Astrocyte (in vitro differentiated cells and primary cell): ENCODE data around the gene RPS28. TPM values are rescaled to one million over a fixed set of nuclear protein-coding genes. Genes with fewer than 3 reads are reported as not detected.

Experiments
- DNase-seq: peaks from one replicate; pipeline ENCODE4 v3.0.0-alpha.2; 2010; ENCODE audit warnings: low read depth
- FAIRE-seq: peaks from 2 replicates; lab custom pipeline; 2011; peaks lifted over from hg19 to GRCh38; lab: Jason Lieb, UNC
- H2AFZ ChIP-seq: 2 replicates; pipeline ENCODE4 v1.6.0; 2012; ENCODE audit warnings: low read depth, low read length, inconsistent platforms
- H3K27ac ChIP-seq: 2 replicates; pipeline ENCODE4 v1.5.1; 2011; ENCODE audit warnings: low read depth, low read length, inconsistent platforms
- H3K27me3 ChIP-seq: 2 replicates; pipeline ENCODE4 v1.6.0; 2011; ENCODE audit warnings: low read length, inconsistent platforms; ENCODE audit not compliant: insufficient read depth
- H3K36me3 ChIP-seq: 2 replicates; pipeline ENCODE4 v1.5.1; 2011; ENCODE audit warnings: low read length, inconsistent platforms; ENCODE audit not compliant: insufficient read depth
- H3K4me1 ChIP-seq: 2 replicates; pipeline ENCODE4 v1.5.1; 2011; ENCODE audit warnings: low read length, inconsistent platforms; ENCODE audit not compliant: insufficient read depth
- H3K4me2 ChIP-seq: 2 replicates; pipeline ENCODE4 v1.6.0; 2012; ENCODE audit warnings: low read length, inconsistent platforms
- H3K4me3 ChIP-seq: 2 replicates; pipeline ENCODE4 v1.5.1; 2011; ENCODE audit warnings: low read depth, mild to moderate bottlenecking, low read length, inconsistent platforms; ENCODE audit not compliant: insufficient read depth
- H3K79me2 ChIP-seq: 2 replicates; pipeline ENCODE4 v1.6.0; 2012; ENCODE audit warnings: mild to moderate bottlenecking, low read length, inconsistent platforms; ENCODE audit not compliant: insufficient read depth
- H3K9ac ChIP-seq: 2 replicates; pipeline ENCODE4 v1.6.0; 2012; ENCODE audit warnings: mild to moderate bottlenecking, low read length, inconsistent platforms
- H3K9me3 ChIP-seq: 2 replicates; pipeline ENCODE4 v1.5.1; 2012; ENCODE audit warnings: low read depth, mild to moderate bottlenecking, low read length, inconsistent platforms; ENCODE audit not compliant: insufficient read depth
- H4K20me1 ChIP-seq: 2 replicates; pipeline ENCODE4 v1.6.0; 2012; ENCODE audit warnings: low read length, inconsistent platforms; ENCODE audit not compliant: insufficient read depth
- H3K27ac Mint-ChIP-seq: one replicate; pipeline ENCODE4 v1.8.0; 2021; ENCODE audit warnings: mild to moderate bottlenecking, mixed read lengths; ENCODE audit not compliant: unreplicated experiment
- H3K27me3 Mint-ChIP-seq: one replicate; pipeline ENCODE4 v1.8.0; 2021; ENCODE audit warnings: low read depth, mixed read lengths; ENCODE audit not compliant: unreplicated experiment
- H3K36me3 Mint-ChIP-seq: one replicate; pipeline ENCODE4 v1.8.0; 2021; ENCODE audit warnings: low read depth, mixed read lengths; ENCODE audit not compliant: unreplicated experiment
- H3K4me1 Mint-ChIP-seq: one replicate; pipeline ENCODE4 v1.8.0; 2021; ENCODE audit warnings: low read depth, mixed read lengths; ENCODE audit not compliant: unreplicated experiment
- H3K4me3 Mint-ChIP-seq: one replicate; pipeline ENCODE4 v1.8.0; 2021; ENCODE audit warnings: mild to moderate bottlenecking, moderate library complexity, mixed read lengths; ENCODE audit not compliant: unreplicated experiment
- H3K9me3 Mint-ChIP-seq: one replicate; pipeline ENCODE4 v1.8.0; 2021; ENCODE audit warnings: mild to moderate bottlenecking, mixed read lengths; ENCODE audit not compliant: unreplicated experiment
- EZH2 ChIP-seq: IDR thresholded peaks from 2 replicates; pipeline ENCODE4 v1.6.1; 2012; ENCODE audit warnings: mild to moderate bottlenecking, low read length, inconsistent platforms; ENCODE audit not compliant: insufficient read depth
- total RNA-seq: library from RNA; stranded (reverse); gene quantifications from 2 replicates; pipeline ENCODE4 v1.2.1, GENCODE V29; 2021
- TF ChIP-seq, protein P1 (sequence below): IDR thresholded peaks from 2 replicates; pipeline ENCODE4 v1.5.1; 2011; ENCODE audit warnings: low read depth, mild to moderate bottlenecking, inconsistent platforms, low read length, moderate library complexity; ENCODE audit not compliant: insufficient read depth

Gene RPS28
- total RNA-seq, 1 donor from 2014 or later = 1,198 TPM

DNA sequence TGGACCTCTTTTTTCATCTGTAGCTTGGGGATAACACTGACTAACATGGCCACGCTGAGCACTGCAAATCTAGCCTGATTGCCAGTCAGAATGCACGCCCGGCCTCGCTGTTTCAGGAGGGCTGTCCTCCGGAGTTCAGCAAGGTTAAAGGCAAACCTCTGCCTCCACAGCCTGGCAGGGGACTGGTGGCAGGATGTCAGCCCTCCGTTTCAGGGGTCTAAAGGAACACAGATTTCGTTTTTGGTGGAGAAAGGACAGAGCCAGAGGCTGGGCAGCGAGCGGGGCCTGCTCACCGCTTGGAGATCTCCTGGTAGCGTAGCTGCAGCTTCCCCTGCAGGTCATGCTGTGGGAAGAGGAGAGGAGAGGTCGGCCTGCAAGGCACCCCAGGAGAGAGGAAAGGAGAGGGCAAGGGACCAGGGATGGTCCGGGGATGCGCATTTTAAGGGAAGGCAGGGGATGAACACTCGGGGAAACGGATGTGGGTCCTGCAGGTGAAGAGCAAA lies 681 bp upstream of the RPS28 start:
- peaks cover 4% of the 10 kb centered on the region for H3K36me3 Mint-ChIP-seq
- Histone ChIP-seq H2AFZ (peak overlapping the region; percentile 81), H3K4me1 (peaks cover 22% of the 10 kb centered on the region), H3K36me3 (peaks cover 14% of the 10 kb centered on the region), H3K27ac (peak overlapping the region; percentile 98), H3K79me2 (peaks cover 47% of the 10 kb centered on the region), H3K9ac (peak overlapping the region; percentile 100), H3K4me2 (peak overlapping the region; percentile 100), H3K27me3 (no peaks in the 10 kb centered on the region), H3K9me3 (no peaks in the 10 kb centered on the region), H3K4me3 (peak overlapping the region; percentile 97), H4K20me1 (peaks cover 36% of the 10 kb centered on the region)
- peaks cover 7% of the 10 kb centered on the region for H3K4me1 Mint-ChIP-seq
- H3K4me3 Mint-ChIP-seq = peak overlapping the region; percentile 100
- TF ChIP-seq, protein P1, sequence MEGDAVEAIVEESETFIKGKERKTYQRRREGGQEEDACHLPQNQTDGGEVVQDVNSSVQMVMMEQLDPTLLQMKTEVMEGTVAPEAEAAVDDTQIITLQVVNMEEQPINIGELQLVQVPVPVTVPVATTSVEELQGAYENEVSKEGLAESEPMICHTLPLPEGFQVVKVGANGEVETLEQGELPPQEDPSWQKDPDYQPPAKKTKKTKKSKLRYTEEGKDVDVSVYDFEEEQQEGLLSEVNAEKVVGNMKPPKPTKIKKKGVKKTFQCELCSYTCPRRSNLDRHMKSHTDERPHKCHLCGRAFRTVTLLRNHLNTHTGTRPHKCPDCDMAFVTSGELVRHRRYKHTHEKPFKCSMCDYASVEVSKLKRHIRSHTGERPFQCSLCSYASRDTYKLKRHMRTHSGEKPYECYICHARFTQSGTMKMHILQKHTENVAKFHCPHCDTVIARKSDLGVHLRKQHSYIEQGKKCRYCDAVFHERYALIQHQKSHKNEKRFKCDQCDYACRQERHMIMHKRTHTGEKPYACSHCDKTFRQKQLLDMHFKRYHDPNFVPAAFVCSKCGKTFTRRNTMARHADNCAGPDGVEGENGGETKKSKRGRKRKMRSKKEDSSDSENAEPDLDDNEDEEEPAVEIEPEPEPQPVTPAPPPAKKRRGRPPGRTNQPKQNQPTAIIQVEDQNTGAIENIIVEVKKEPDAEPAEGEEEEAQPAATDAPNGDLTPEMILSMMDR = no peak
- no peak for TF ChIP-seq EZH2
- no peaks in the 10 kb centered on the region for H3K27me3 Mint-ChIP-seq
- FAIRE-seq (no peak), DNase-seq (no peak)
- H3K9me3 Mint-ChIP-seq = no peaks in the 10 kb centered on the region
- peak overlapping the region; percentile 100 for H3K27ac Mint-ChIP-seq

DNA sequence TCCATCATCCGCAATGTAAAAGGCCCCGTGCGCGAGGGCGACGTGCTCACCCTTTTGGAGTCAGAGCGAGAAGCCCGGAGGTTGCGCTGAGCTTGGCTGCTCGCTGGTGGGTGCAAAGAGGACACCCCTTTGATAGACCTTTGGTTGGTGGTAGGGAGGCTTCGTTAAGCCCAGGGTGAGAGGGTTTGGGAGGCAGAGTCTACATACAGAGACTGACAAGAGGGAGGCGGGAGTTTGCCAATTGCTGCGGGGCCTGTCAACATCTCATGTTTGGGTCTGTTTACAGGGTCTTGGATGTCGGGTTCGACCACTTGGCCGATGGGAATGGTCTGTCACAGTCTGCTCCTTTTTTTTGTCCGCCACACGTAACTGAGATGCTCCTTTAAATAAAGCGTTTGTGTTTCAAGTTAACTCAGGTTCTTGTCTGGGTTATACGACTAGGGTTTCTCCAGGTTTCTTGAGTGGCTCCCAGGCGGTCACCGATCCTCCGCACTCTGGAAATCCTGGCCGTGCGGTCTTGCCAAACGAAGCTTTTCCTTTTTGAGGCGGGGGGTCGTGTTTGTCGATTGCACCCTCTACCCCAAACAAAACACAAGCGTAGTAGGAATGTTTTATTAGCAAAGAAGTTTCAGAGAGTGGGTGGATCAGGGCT lies 816 bp downstream of the RPS28 start:
- peak overlapping the region; percentile 100 for H3K9ac ChIP-seq
- H3K4me3 ChIP-seq = peak overlapping the region; percentile 97
- H3K79me2 ChIP-seq = peaks cover 47% of the 10 kb centered on the region
- TF ChIP-seq EZH2 = no peak
- TF ChIP-seq, protein P1 = no peak
- peak overlapping the region; percentile 100 for H3K4me2 ChIP-seq
- peaks cover 22% of the 10 kb centered on the region for H3K4me1 ChIP-seq
- FAIRE-seq (no peak), DNase-seq (no peak)
- no peaks in the 10 kb centered on the region for H3K27me3 ChIP-seq
- peak overlapping the region; percentile 77 for H3K27ac ChIP-seq
- peaks cover 33% of the 10 kb centered on the region for H4K20me1 ChIP-seq
- H3K4me3 Mint-ChIP-seq = peak overlapping the region; percentile 100
- H3K4me1 Mint-ChIP-seq = peaks cover 7% of the 10 kb centered on the region
- H3K36me3 ChIP-seq = peaks cover 10% of the 10 kb centered on the region
- H2AFZ ChIP-seq = no peak overlapping the region
- H3K9me3 Mint-ChIP-seq = peaks cover 5% of the 10 kb centered on the region
- no peaks in the 10 kb centered on the region for H3K27me3 Mint-ChIP-seq
- peaks cover 5% of the 10 kb centered on the region for H3K9me3 ChIP-seq
- H3K27ac Mint-ChIP-seq = peak overlapping the region; percentile 100
- H3K36me3 Mint-ChIP-seq = peaks cover 8% of the 10 kb centered on the region

DNA sequence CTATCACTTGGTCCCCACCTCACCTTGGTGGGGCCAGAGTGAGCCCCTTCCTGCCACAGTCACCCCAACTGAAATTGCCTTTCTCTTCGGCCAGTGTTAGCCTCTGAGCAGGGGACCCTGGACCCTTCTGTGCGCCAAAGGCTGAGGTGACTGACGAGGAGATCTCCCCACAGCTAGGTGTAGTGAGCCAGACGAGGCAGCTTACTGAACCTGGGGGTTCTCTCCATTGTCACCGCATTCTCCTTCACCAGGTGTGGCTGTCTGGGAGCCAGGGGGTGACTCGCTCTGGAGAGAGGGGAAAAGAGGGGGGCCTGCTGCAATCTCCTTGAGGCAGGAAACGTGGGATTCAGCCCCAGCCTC lies 1.3 kb downstream of the RPS28 start:
- peak overlapping the region; percentile 100 for H3K27ac Mint-ChIP-seq
- no peak overlapping the region for H2AFZ ChIP-seq
- no peaks in the 10 kb centered on the region for H3K27me3 Mint-ChIP-seq
- peak overlapping the region; percentile 100 for H3K4me2 ChIP-seq
- peaks cover 10% of the 10 kb centered on the region for H3K36me3 ChIP-seq
- peaks cover 22% of the 10 kb centered on the region for H3K4me1 ChIP-seq
- H3K4me3 Mint-ChIP-seq = peak overlapping the region; percentile 100
- peaks cover 8% of the 10 kb centered on the region for H3K36me3 Mint-ChIP-seq
- H3K4me1 Mint-ChIP-seq = peaks cover 7% of the 10 kb centered on the region
- H3K9me3 ChIP-seq = peaks cover 5% of the 10 kb centered on the region
- no peaks in the 10 kb centered on the region for H3K27me3 ChIP-seq
- peak overlapping the region; percentile 97 for H3K4me3 ChIP-seq
- DNase-seq (no peak), FAIRE-seq (no peak)
- TF ChIP-seq EZH2 = no peak
- TF ChIP-seq, protein P1 = no peak
- H4K20me1 ChIP-seq = peaks cover 33% of the 10 kb centered on the region
- peaks cover 5% of the 10 kb centered on the region for H3K9me3 Mint-ChIP-seq
- H3K79me2 ChIP-seq = peaks cover 47% of the 10 kb centered on the region
- peak overlapping the region; percentile 100 for H3K9ac ChIP-seq
- no peak overlapping the region for H3K27ac ChIP-seq
